ENCODE results near the gene TRAP1.
"Not testable (repeated sequence)": the region's sequence is repeated elsewhere in the genome, so short reads cannot be mapped to it uniquely, and the experiment has no call there.

TRAP1 gene

DNA sequence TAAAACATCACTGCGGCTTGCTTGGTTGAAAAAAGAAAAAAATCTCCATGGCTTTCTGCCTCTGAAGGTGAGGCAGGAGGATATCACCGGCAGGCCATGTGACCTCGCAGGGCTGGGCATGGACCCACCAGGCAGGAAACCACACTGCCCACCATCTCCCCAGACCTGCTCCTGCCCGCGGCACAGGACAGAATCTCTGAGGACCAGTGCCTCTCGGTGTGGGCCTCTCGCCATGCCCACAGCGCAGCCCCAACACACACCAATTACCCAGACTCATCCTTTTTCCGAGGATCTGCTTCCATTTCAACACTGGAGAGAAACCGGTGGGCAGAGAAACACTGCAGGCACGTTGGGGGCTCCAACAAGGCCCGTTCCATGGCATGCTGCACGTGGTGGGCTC is 46.6 kb downstream of the TRAP1 start:
- DNase-seq = no peak

GRCh38 chr16:3669082-3669481 is 48.2 kb downstream of the TRAP1 start:
- DNase-seq = no peak

DNA sequence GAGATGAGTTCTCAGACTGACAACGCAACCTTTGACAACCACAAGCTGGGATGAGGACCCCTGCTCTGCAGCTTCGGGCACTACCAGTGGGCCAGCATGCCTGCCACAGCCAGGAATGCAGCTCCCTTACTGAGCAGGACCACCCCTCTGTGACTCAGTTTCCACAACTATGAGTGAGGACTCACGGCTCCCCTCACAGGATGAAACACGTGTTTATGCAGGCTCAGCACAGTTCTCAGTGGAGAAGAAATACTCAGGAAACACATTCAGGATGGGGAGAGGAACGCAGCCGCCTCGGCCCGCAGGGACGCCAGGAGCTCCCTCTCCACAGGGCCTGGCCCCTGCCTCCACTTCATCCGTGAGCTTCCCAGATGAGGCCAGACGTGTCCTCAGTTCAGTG is 48.7 kb downstream of the TRAP1 start:
- DNase-seq = no peak

- peak; percentile 16 for DNase-seq
These were observed 51.8 kb downstream of the TRAP1 start for GRCh38 chr16:3665508-3665907.

- no peak for DNase-seq
These were observed 53.0 kb downstream of the TRAP1 start for GRCh38 chr16:3664187-3664896.

GRCh38 chr16:3662601-3663000 is 54.7 kb downstream of the TRAP1 start:
- no peak for DNase-seq

DNA sequence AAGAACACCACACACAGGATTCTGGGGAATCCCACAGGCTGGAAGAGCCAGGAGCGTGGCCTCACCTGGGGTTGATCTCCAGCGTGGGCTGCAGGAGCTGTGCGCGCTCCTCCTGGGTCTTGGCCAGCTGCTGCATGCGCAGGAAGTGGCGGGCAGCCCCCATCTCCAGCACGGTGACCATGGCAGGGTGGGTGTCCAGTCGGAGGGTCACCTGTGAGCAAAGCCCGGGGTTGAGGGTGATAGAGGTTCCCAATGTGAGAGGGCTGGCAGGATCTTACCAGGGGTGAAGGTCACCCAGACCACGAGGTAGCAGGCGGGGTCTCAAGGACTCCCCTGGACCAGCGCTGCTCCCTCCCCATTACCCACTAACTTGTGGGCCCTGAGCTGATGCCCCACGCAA is 55.4 kb downstream of the TRAP1 start:
- no peak for DNase-seq

DNA sequence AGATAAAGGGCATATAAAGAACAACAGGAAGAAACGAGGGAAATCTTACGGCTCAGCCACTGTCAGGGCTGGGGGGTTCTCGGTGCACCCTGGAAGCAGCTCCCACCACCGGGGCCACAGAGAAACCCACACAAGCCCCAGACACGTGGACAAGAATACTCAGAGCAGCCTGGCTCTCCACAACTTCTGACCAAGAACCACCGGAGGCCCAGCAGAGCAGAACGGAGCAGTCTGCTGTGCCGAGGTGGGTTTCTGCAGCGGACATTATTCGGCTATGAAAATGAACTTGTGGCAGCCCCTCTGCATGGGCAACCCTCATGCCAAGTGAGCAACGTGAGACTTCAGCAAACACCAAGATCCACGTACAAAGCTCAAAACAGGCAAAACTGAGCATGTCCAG is 56.0 kb downstream of the TRAP1 start:
- no peak for DNase-seq

DNA sequence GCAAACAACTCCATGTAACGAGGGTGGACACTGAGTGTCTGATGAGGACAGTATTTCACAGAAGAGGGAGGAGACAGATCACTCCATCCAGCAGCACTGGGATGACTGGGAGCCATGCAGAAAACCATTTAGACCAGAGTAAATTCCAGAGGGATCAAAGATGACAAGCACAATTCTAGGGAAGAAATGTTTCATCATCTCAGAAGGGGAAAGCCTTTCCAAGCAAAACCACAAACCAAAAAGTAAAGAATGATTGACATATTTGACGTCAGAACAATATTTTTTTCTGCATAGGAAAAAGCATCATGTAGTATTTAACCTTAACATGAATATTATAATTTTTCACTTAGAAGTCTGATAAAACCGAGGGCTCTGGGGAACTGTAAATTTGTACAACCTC is 58.1 kb downstream of the TRAP1 start:
- DNase-seq = no peak

- peak; percentile 32 for DNase-seq
These were observed 60.5 kb downstream of the TRAP1 start for GRCh38 chr16:3656491-3657468.

DNA sequence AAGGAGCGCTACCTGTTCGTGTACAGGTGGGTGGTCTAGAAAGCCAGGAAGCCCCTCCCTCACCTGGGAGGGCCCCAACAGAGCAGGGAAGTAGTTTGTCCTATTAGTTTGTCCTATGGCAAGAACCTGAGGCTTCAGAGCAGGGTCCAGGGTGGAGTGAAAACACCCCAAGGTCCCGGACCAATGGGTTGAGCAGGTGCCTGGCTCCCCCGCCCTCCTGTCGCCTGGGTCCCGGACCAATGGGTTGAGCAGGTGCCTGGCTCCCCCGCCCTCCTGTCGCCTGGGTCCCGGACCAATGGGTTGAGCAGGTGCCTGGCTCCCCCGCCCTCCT is 61.2 kb downstream of the TRAP1 start:
- not testable (repeated sequence) for DNase-seq

- no peak for DNase-seq
These were observed 61.7 kb downstream of the TRAP1 start for GRCh38 chr16:3655396-3656159.

DNA sequence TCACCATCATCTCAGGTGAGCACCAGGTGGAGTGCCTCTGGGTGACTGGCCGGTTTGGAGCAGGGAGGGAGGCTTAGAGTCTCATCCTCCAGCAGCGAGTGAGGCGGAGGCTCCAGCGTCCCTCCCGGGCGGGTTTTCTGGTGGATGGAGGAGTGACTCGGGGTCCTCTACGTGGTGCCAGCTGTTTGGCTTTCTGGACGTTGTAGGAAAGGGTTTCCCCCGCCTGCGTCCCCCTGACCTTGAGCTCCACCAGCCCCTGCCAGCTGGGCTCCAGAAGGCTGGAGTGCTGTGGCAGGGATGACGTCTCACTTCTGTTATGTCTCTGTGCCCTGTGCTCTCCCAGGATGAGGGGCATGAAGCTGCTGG is 62.3 kb downstream of the TRAP1 start:
- no peak for DNase-seq

DNA sequence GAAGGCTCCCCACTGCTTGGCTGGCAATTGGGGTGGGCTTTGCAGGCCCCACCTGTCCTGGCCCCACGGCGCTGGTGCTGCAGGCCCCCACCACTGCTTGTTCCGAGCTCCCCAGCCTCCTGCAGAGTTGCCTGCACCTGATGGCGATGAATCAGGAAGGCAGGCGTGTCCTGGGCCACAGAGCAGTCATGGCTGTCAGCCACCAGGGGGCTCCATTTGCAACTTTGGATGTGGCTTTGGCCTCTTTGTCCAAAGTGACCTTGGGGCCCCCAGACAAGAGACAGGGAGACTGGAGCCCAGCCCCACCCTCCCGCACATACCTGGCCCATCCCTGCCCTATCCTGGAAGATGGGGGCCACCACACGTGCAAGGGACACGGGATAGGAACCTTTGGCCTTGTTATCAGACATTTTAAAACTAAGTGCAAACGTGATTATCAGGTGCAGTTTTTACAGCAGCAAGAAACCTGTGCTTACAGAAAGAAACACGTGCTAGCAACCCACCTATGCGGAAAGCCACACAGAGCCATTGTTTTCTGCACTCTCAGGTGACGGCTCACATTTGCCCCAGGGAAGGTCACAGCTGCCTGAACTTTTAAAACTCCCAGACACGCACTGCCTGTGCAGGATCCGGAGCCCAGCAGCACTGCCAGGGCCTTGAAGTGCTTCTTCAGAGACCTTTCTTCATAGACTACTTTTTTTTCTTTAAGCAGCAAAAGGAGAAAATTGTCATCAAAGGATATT is 62.9 kb downstream of the TRAP1 start, which contains the start of gene DNASE1:
DNASE1 (plus strand) TSS at position 443 of the 743 bp plus-strand sequence. CDS start 683 bp downstream, outside the sequence.
- DNase-seq = peak; percentile 61

DNA sequence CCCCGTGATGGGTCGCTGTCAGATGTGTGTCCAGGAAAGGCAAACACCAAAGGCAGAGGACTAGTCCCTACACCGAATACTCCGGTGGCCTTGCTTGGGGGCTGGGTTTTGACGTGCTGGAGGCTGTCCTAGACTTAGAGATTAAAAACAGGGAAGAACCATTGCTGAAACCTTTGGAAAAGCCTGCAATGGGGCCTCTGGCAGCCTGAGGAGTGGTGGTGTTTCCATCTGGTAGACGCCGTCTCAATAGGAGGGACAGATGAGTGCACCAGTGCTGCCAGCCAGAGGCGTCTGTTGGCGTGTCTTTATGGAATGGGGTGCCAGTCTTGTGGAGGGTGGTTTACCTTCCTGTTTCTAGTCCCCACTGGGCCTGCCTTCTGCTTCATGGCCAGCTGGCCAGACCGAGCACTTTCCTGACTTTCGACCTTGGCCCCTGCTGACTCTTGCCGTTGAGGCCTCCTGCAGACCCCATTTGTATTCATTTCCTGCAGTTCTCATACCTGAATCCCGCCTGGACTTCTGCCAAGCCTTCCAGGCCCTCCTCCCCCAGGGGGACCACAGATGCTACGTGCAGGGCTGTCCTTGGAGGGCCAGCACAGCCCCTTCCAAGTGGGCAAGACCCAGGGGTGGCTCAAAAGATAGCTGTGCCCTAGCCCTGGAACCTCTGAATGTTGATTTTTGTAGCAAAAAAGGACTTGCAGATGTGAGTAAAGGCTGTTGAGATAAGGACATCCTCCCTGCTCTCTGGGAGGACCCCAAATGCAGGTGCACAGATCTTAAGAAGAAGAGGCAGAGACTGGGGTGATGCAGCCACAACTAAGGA is 64.7 kb downstream of the TRAP1 start:
- DNase-seq = no peak

GRCh38 chr16:3651461-3652372 is 65.6 kb downstream of the TRAP1 start:
- DNase-seq = no peak

DNA sequence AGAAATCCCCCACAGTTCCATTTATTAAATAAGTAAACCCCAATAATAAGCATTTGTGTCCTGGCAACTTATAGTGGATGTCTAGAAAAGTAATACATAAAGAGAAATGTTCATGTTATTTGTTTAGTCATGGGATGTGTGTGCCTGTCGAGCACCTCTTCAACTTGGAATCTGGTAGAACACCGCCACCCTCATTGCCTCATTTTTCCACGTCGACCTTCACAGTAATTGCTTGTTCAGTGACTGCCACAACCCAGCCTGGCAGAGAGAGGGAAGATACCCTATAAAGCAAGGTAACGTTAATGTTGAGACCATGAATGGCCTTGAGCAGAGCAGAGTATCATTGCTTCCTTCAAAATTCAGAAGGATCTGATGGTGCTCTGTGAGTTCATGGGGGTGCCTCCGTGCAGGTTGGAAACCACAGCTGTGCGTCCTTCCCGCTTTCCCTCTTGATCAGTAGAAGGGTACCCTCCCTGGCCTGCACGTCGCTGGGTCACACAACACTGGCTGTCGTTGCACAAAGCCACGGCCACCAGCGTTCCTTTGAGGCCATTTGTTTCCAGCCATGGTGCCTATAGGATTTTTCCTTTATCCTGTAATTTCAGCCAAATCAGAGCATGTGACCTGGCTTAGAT is 66.6 kb downstream of the TRAP1 start:
- DNase-seq = no peak

DNA sequence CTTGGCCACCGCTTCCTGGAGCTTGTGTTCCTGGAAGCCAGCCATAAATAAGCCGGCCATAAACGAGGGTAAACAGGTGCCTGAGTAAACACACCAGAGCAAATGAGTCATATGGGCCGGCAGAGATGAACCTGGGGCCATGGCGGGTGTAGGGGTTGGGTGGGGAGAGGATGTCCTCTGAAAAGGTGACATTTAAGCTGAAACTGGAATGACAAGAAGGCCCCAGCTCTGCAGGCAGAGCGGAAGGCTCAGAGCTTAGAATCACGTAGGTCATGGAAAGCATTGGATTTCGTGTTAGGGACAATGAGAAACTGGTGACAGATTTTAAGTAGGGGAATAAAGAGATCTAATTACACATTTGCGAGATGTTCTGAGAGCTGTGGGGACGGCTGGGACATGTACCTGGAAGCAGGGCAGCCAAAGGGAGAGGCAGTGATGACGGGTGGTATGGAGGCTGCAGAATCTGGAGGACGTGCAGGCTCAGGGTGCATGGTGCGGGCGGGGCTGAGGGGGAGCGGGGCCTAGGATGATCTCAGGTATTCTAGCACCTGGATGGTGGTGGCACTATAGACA is 70.9 kb downstream of the TRAP1 start:
- DNase-seq = no peak

GRCh38 chr16:3645504-3646347 is 71.6 kb downstream of the TRAP1 start:
- no peak for DNase-seq
